ENCODE data around the gene ATOH8. TPM values are rescaled to one million over a fixed set of nuclear protein-coding genes. Genes with fewer than 3 reads are reported as not detected.
A peak's percentile ranks its signal among the peaks of the same experiment; 100 is the strongest.

Gene ATOH8
- total and polyA plus RNA-seq, 8 donors = 1.7 to 13.9 (median 3.5) TPM

DNA sequence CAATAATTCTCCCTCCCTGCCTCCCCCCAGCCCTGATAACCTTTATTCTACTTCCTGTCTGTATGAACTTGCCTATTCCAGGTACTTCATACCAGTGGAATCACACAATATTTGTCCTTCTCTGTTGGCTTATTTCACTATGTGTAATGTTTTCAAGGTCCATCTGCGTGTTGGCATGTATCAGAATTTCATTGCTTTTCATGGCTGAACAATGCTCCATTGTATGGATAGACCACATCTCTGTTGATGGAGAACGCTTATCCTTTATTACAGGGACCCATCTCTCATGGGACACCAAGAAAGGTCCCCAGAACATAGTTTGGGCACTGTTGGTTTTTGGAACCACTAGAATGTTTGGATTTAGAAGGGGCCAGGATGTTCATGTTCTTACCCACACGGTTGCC lies 40.2 kb downstream of the ATOH8 start:
- 68 to 75% methylated on average over 3 of the region's 3 CpGs for WGBS, 2 donors
- FAIRE-seq (no peak), DNase-seq (no peak), ATAC-seq (peak in 3 of 4 donors; percentile 24 to 39 (median 25))
- Histone ChIP-seq H3K27me3 (no peaks in the 10 kb centered on the region), H3K9me3 (no peaks in the 10 kb centered on the region), H3K36me3 (no peaks in the 10 kb centered on the region), H3K4me3 (no peak overlapping the region), H3K4me1 (peaks cover 0 to 20% (median 0%) of the 10 kb centered on the region in 3 donors), H3K27ac (peak overlapping the region in 1 of 4 donors; percentile 5)
- intact Hi-C loops (cut with DNase I) = no loop called here
- TF ChIP-seq, protein P1, sequence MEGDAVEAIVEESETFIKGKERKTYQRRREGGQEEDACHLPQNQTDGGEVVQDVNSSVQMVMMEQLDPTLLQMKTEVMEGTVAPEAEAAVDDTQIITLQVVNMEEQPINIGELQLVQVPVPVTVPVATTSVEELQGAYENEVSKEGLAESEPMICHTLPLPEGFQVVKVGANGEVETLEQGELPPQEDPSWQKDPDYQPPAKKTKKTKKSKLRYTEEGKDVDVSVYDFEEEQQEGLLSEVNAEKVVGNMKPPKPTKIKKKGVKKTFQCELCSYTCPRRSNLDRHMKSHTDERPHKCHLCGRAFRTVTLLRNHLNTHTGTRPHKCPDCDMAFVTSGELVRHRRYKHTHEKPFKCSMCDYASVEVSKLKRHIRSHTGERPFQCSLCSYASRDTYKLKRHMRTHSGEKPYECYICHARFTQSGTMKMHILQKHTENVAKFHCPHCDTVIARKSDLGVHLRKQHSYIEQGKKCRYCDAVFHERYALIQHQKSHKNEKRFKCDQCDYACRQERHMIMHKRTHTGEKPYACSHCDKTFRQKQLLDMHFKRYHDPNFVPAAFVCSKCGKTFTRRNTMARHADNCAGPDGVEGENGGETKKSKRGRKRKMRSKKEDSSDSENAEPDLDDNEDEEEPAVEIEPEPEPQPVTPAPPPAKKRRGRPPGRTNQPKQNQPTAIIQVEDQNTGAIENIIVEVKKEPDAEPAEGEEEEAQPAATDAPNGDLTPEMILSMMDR (IDR thresholded peaks at IDR 0.05) = no peak

- 62 to 76% methylated on average over 14 of the region's 14 CpGs for WGBS, 2 donors
- intact Hi-C loops (cut with DNase I) = loop anchor here in 1 of 3 donors (5.0 kb wide), 1 partner anchor 42 kb away; the partner anchor contains the start of gene ATOH8
- Histone ChIP-seq H3K27ac (peak overlapping the region in 1 of 4 donors; percentile 5), H3K4me3 (no peak overlapping the region), H3K36me3 (no peaks in the 10 kb centered on the region), H3K9me3 (no peaks in the 10 kb centered on the region), H3K27me3 (no peaks in the 10 kb centered on the region), H3K4me1 (peaks cover 0 to 20% (median 0%) of the 10 kb centered on the region in 3 donors)
- TF ChIP-seq, protein P1 (IDR thresholded peaks at IDR 0.05) = no peak
- peak in 2 of 6 donors; percentile 56 to 63 for DNase-seq
- ATAC-seq = no peak
- no peak for FAIRE-seq
Measured at GRCh38 chr2:85794491-85795121, 40.8 kb downstream of the ATOH8 start.

DNA sequence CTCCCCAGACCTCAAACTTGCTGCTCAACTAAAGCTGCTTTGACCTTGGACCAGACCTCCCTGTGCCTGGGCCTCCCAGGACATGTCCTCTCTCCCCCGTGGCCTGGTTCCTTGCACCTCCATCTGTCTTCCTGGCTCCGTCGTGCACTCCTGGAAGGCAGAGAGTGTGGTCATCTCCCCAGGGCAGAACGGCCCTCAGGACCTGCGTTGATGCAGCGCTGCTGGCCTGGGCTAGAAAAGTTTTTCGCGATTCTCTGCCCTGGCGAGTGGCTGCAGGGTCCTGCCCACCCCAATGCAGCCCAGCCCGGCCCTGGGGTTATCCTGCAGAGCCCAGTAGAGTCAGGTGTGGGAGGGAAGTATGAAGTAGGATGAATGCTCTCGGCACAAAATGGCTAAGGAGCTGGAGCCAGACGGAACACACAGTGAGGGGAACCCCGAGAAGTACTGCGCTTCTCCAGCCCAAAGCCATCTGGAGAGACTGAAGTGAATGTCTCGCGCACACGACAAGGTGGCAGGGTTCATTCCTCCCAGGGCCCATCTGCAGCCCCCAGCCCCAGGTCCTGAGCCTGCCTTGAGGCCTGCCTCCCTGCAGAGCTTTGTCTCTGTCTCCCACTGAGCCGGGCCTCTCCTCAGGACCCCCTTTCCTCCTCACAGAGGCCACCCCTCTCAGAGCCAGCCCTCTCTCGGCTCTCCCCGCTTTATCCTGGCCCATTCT lies 41.7 kb downstream of the ATOH8 start:
- WGBS, 2 donors = 87 to 88% methylated on average over 18 to 20 of the region's 20 CpGs
- peaks cover 0 to 20% (median 0%) of the 10 kb centered on the region in 3 donors for H3K4me1 ChIP-seq
- intact Hi-C loops (cut with DNase I) = loop anchor here in 1 of 3 donors (5.0 kb wide), 1 partner anchor 43 kb away; the partner anchor contains the start of gene ATOH8
- H3K36me3 ChIP-seq = no peaks in the 10 kb centered on the region
- ATAC-seq (no peak), DNase-seq (peak in 2 of 6 donors; percentile 36 to 51), FAIRE-seq (no peak)
- no peaks in the 10 kb centered on the region for H3K27me3 ChIP-seq
- H3K27ac ChIP-seq = no peak overlapping the region
- TF ChIP-seq, protein P1 (IDR thresholded peaks at IDR 0.05) = no peak
- H3K9me3 ChIP-seq = no peaks in the 10 kb centered on the region
- no peak overlapping the region for H3K4me3 ChIP-seq

GRCh38 chr2:85796046-85796340 lies 42.2 kb downstream of the ATOH8 start:
- FAIRE-seq (no peak), ATAC-seq (no peak), DNase-seq (peak in 1 of 6 donors; percentile 34)
- intact Hi-C loops (cut with DNase I) = loop anchor here in 1 of 3 donors (5.0 kb wide), 1 partner anchor 44 kb away; the partner anchor contains the start of gene ATOH8
- Histone ChIP-seq H3K4me3 (no peak overlapping the region), H3K27me3 (no peaks in the 10 kb centered on the region), H3K36me3 (no peaks in the 10 kb centered on the region), H3K9me3 (no peaks in the 10 kb centered on the region), H3K4me1 (peaks cover 0 to 20% (median 0%) of the 10 kb centered on the region in 3 donors), H3K27ac (no peak overlapping the region)
- WGBS, 2 donors = 85 to 96% methylated on average over 6 of the region's 6 CpGs
- TF ChIP-seq, protein P1 (IDR thresholded peaks at IDR 0.05) = no peak

Measured in pancreas (tissue), 10 donors.